Measurements from ENCODE around the gene SPIRE1. TPM values are rescaled to one million over a fixed set of nuclear protein-coding genes. Genes with fewer than 3 reads are reported as not detected.

The SPIRE1 gene
- total and polyA plus RNA-seq, 2 of the 4 experiments (the other 2 are of a cell fraction) = 11.6 to 31.4 TPM

DNA sequence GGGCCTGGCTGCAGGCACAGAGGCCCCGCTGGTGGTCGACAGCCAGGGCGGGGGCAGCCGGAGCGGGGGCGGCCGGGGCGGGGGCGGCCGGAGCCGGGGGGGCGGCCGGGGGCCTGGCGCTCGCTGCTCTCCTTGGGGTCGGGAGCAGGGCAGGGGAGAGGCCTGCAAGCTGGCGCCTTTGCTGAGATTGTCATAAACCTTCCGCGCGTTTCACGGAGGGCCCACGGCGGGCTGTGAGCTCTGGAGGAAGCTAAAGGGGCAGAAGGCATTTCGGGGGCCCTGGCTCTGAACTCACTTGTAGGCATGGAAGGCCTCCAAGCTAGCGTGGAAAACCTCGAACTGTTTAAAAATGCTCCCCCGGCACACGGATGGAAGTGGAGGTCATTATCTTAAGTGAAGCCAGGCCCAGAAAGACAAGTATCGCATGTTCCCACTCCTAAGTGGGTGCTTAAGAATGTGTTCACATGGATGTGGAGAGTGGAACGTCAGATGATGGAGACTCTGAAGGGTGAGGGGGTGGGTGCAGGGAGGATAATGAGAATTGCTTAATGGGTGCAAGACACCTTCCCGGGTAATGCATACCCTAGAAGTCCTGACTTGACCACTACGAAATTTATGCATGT lies 249.5 kb downstream of the SPIRE1 start:
- peak overlapping the region; percentile 86 for H3K27ac ChIP-seq (ENCODE audit: insufficient read depth, low read length)
- peak overlapping the region; percentile 11 to 44; a peak in 2 of 4 replicates for H4K8ac ChIP-seq (ENCODE audit: low read depth in 2 of 2, low read length in 2 of 2)
- ChIA-PET POLR2A (ENCODE audit: unreplicated experiment) (no interaction called here), CTCF (no interaction called here)
- H2AK5ac ChIP-seq (ENCODE audit: low read depth, low read length) = peak overlapping the region; percentile 54; the same call in 1 of the 2 replicates
- ATAC-seq (ENCODE audit: low read depth) = peak; percentile 13; the same call in 1 of the 2 replicates
- in situ Hi-C loops (cut with MboI; ENCODE audit: low sequenced_read_pairs) = no loop called here
- peak overlapping the region; percentile 2 for H4K5ac ChIP-seq (ENCODE audit: low read depth, low read length)
- peak overlapping the region; percentile 66 for H4K91ac ChIP-seq (ENCODE audit: insufficient read depth, low read depth, low read length)
- TF ChIP-seq ELK1 (IDR thresholded peaks at IDR 0.05; ENCODE audit: borderline replicate concordance, low read depth, low read length) = no peak
- peak; percentile 29; the same call in 1 of the 2 replicates for TF ChIP-seq CEBPB (IDR thresholded peaks at IDR 0.05; ENCODE audit: low read depth, low read length)
- no peak for DNase-seq
- no peaks in the 10 kb centered on the region; the same call in 1 of the 2 replicates for H3K36me3 ChIP-seq (ENCODE audit: control insufficient read depth, insufficient read depth, low read length)
- intact Hi-C loops (cut with micrococcal nuclease) = loop anchor here (5.0 kb wide), 1 partner anchor 249 kb away; the partner anchor contains the start of gene SPIRE1
- H3K4me2 ChIP-seq (ENCODE audit: low read depth, low read length) = peak overlapping the region; percentile 90
- peak overlapping the region; percentile 62 for H2BK5ac ChIP-seq (ENCODE audit: low read depth, low read length, poor library complexity, severe bottlenecking)
- peak overlapping the region; percentile 90 for H2AFZ ChIP-seq (replicated peaks; ENCODE audit: low read length, poor library complexity)
- BruUV-seq (replicated peaks) = no TSS peak
- peak overlapping the region; percentile 75 for H3K4ac ChIP-seq (ENCODE audit: low read depth, low read length)
- WGBS, 2 experiments (ENCODE audit: extremely low coverage in 2 of 2, insufficient read length in 1 of 2) = 3% methylated on average over 8 of the region's 32 CpGs; no CpG with 5 or more reads in 1 of the 2 experiments
- H3K18ac ChIP-seq (ENCODE audit: low read depth, low read length) = peak overlapping the region; percentile 4
- peak overlapping the region; percentile 98 for H3K23ac ChIP-seq (ENCODE audit: low read depth, low read length)
- peak overlapping the region; percentile 90 for H3K9ac ChIP-seq (ENCODE audit: low read depth, low read length)
- peak overlapping the region; percentile 74 for H3K56ac ChIP-seq (ENCODE audit: extremely low read depth, insufficient read depth, low read length)
- H3K79me1 ChIP-seq (ENCODE audit: low read depth in 1 of 2, low read length in 2 of 2) = peaks cover 13 to 40% of the 10 kb centered on the region in 2 experiments; a peak in 2 of 4 replicates
- H3K9me1 ChIP-seq (ENCODE audit: insufficient read depth, low read length) = peaks cover 9% of the 10 kb centered on the region
- dilution Hi-C loops (cut with HindIII; ENCODE audit: low sequenced_read_pairs, unreplicated experiment) = no loop called here
- H3K9me3 ChIP-seq (ENCODE audit: control insufficient read depth, insufficient read depth, low read length) = no peaks in the 10 kb centered on the region
- H3K27me3 ChIP-seq (ENCODE audit: control insufficient read depth, insufficient read depth, low read length) = no peaks in the 10 kb centered on the region; the same call in 1 of the 2 replicates
- no peak overlapping the region for H2BK15ac ChIP-seq (ENCODE audit: low read depth, low read length)
- peak overlapping the region; percentile 46; the same call in 1 of the 2 replicates for H2BK120ac ChIP-seq (ENCODE audit: low read depth, low read length)
- H4K20me1 ChIP-seq (ENCODE audit: insufficient read depth, low read length) = no peaks in the 10 kb centered on the region; the same call in none of the 2 replicates
- peaks cover 4% of the 10 kb centered on the region for H3K4me1 ChIP-seq (ENCODE audit: control insufficient read depth, insufficient read depth, low read length)
- peak overlapping the region; percentile 97 for H3K14ac ChIP-seq (replicated peaks; ENCODE audit: low read depth, low read length)
- H2BK20ac ChIP-seq (ENCODE audit: low read depth, low read length) = no peak overlapping the region
- peak overlapping the region; percentile 68 for H3K4me3 ChIP-seq (ENCODE audit: insufficient read depth, low read depth, low read length)
- H2AK9ac ChIP-seq (replicated peaks; ENCODE audit: low read depth, low read length, poor library complexity) = peak overlapping the region; percentile 89

All from IMR-90 (cell line).